Esophagus muscularis mucosa (tissue), 4 donors: ENCODE measurements around the gene LDLRAD3.

Source experiments
- EP300 ChIP-seq: sonication (generic); formaldehyde crosslinking; IDR thresholded peaks from one replicate; pipeline ENCODE4 v1.6.1; 2017; ENCODE audit warnings: antibody characterized with exemption
- POLR2A ChIP-seq: fragments of 450-650 bp; IDR thresholded peaks from one replicate; pipeline ENCODE4 v1.6.1; 2017; ENCODE audit warnings: antibody characterized with exemption, moderate library complexity, mild to moderate bottlenecking, low read depth
- POLR2AphosphoS5 ChIP-seq, 2 donors: sonication (generic); formaldehyde crosslinking; IDR thresholded peaks; one replicate each; pipeline ENCODE4 v1.6.1; 2017; ENCODE audit warnings: antibody characterized with exemption in 2 of 2
- TF ChIP-seq, protein P1 (sequence below), 3 experiments: fragments of 200-600 bp in 2 of 3; fragments of 450-650 bp in 1 of 3; sonication (generic) in 2 of 3; IDR thresholded peaks; one replicate each; pipeline ENCODE4 v1.5.1; 2017 to 2019; ENCODE audit warnings: antibody characterized with exemption in 3 of 3, mild to moderate bottlenecking in 2 of 3, moderate library complexity in 1 of 3

DNA sequence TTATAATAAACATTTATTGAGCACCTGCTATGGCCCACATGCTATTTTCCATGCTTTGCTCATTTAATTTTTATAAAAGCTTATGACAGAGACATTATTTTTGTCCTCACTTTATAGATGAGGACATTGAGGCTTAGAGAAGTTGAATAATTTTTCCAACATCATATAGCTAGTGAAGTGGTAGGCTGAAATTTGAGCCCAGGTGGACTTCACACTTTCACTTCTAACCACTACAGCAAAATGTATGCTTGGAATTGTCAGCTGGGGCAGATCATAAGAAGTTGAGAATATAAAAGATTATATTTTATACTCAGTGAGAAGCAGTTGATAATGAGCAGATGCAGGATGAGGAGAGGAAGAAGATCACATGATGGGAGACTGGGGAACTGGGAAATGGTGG lies 146.1 kb downstream of the LDLRAD3 start:
- TF ChIP-seq, protein P1, sequence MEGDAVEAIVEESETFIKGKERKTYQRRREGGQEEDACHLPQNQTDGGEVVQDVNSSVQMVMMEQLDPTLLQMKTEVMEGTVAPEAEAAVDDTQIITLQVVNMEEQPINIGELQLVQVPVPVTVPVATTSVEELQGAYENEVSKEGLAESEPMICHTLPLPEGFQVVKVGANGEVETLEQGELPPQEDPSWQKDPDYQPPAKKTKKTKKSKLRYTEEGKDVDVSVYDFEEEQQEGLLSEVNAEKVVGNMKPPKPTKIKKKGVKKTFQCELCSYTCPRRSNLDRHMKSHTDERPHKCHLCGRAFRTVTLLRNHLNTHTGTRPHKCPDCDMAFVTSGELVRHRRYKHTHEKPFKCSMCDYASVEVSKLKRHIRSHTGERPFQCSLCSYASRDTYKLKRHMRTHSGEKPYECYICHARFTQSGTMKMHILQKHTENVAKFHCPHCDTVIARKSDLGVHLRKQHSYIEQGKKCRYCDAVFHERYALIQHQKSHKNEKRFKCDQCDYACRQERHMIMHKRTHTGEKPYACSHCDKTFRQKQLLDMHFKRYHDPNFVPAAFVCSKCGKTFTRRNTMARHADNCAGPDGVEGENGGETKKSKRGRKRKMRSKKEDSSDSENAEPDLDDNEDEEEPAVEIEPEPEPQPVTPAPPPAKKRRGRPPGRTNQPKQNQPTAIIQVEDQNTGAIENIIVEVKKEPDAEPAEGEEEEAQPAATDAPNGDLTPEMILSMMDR (IDR thresholded peaks at IDR 0.05) = no peak
- TF ChIP-seq EP300 = no peak
- TF ChIP-seq POLR2AphosphoS5 (IDR thresholded peaks at IDR 0.05) = no peak
- TF ChIP-seq POLR2A = no peak
